ENCODE results near the gene IL4.

Gene IL4

GRCh38 chr5:132675936-132676689 is 2.3 kb downstream of the IL4 start:
- no peak for DNase-seq (ENCODE audit: extremely low read depth, low read depth)
- TF ChIP-seq CTCF (IDR thresholded peaks at IDR 0.05; ENCODE audit: low read depth, low read length): no peak

- peak; percentile 28 for TF ChIP-seq CTCF (IDR thresholded peaks at IDR 0.05; ENCODE audit: low read depth, low read length)
- DNase-seq (ENCODE audit: extremely low read depth, low read depth): peak; percentile 46
Observed at GRCh38 chr5:132677191-132677590, 3.4 kb downstream of the IL4 start.

- DNase-seq (ENCODE audit: extremely low read depth, low read depth): no peak
- no peak for TF ChIP-seq CTCF (IDR thresholded peaks at IDR 0.05; ENCODE audit: low read depth, low read length)
Observed at GRCh38 chr5:132677682-132678400, 4.1 kb downstream of the IL4 start.

GRCh38 chr5:132678735-132679134 is 4.9 kb downstream of the IL4 start:
- no peak for TF ChIP-seq CTCF (IDR thresholded peaks at IDR 0.05; ENCODE audit: low read depth, low read length)
- DNase-seq (ENCODE audit: extremely low read depth, low read depth): no peak

- no peak for TF ChIP-seq CTCF (IDR thresholded peaks at IDR 0.05; ENCODE audit: low read depth, low read length)
- DNase-seq (ENCODE audit: extremely low read depth, low read depth): no peak
Observed at GRCh38 chr5:132679166-132679565, 5.4 kb downstream of the IL4 start.

GRCh38 chr5:132679717-132680380 is 6.1 kb downstream of the IL4 start:
- no peak for DNase-seq (ENCODE audit: extremely low read depth, low read depth)
- no peak for TF ChIP-seq CTCF (IDR thresholded peaks at IDR 0.05; ENCODE audit: low read depth, low read length)
